ENCODE data around the gene DZIP3.

DZIP3 gene

DNA sequence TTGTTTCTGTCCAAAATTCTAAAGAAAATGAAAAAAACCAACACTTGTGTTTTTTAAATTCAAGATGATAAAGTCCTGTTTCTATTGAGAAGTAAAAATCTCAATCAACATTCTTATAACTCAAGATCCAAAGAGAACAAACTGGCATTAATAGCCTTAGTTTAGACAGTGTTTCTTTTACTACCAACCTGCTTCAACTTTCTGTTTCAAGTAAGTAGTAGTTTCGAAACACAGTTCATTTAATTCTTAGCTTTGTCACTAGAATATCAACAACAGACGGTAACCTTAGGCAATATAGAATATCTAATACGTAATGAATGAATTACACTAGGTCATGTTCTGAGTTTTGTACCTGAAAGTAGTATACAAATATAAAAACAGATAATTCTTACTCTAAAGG is 24.0 kb upstream of the DZIP3 start:
- DNase-seq: no peak
- WGBS (ENCODE audit: insufficient coverage): no CpG with 5 or more reads among the region's 3 CpGs
- Histone ChIP-seq H3K36me3 (ENCODE audit: control insufficient read depth in 4 of 4, insufficient read depth in 4 of 4, low read length in 3 of 4) (peaks cover 0 to 40% (median 5%) of the 10 kb centered on the region in 4 experiments), H3K27ac (ENCODE audit: insufficient read depth in 1 of 2, low read depth in 1 of 2, low read length in 2 of 2, poor library complexity in 1 of 2, severe bottlenecking in 2 of 2) (no peak overlapping the region), H3K4me1 (ENCODE audit: control extremely low read depth in 1 of 4, control insufficient read depth in 4 of 4, insufficient read depth in 4 of 4, low read length in 3 of 4) (no peaks in the 10 kb centered on the region), H3K4me3 (ENCODE audit: control insufficient read depth in 1 of 7, extremely low read depth in 1 of 7, insufficient read depth in 4 of 7, low read depth in 2 of 7, low read length in 6 of 7) (no peak overlapping the region), H3K27me3 (replicated peaks in 2 of 5; ENCODE audit: control insufficient read depth in 4 of 5, insufficient read depth in 5 of 5, low read length in 4 of 5) (no peaks in the 10 kb centered on the region), H3K9me3 (ENCODE audit: control extremely low read depth in 1 of 5, control insufficient read depth in 4 of 5, insufficient read depth in 2 of 5, low read depth in 1 of 5, low read length in 4 of 5) (no peaks in the 10 kb centered on the region)
- ChIA-PET POLR2A (no interaction called here), CTCF (no interaction called here)

- POLR2A ChIA-PET: no interaction called here
- no peaks in the 10 kb centered on the region for H3K27me3 ChIP-seq (replicated peaks in 2 of 5; ENCODE audit: control insufficient read depth in 4 of 5, insufficient read depth in 5 of 5, low read length in 4 of 5)
- CTCF ChIA-PET: no interaction called here
- no CpG with 5 or more reads among the region's 1 CpG for WGBS (ENCODE audit: insufficient coverage)
- no peaks in the 10 kb centered on the region for H3K9me3 ChIP-seq (ENCODE audit: control extremely low read depth in 1 of 5, control insufficient read depth in 4 of 5, insufficient read depth in 2 of 5, low read depth in 1 of 5, low read length in 4 of 5)
- no peak for DNase-seq
- no peaks in the 10 kb centered on the region for H3K4me1 ChIP-seq (ENCODE audit: control extremely low read depth in 1 of 4, control insufficient read depth in 4 of 4, insufficient read depth in 4 of 4, low read length in 3 of 4)
- H3K4me3 ChIP-seq (ENCODE audit: control insufficient read depth in 1 of 7, extremely low read depth in 1 of 7, insufficient read depth in 4 of 7, low read depth in 2 of 7, low read length in 6 of 7): no peak overlapping the region
- H3K27ac ChIP-seq (ENCODE audit: insufficient read depth in 1 of 2, low read depth in 1 of 2, low read length in 2 of 2, poor library complexity in 1 of 2, severe bottlenecking in 2 of 2): no peak overlapping the region
- peaks cover 0 to 29% (median 5%) of the 10 kb centered on the region in 4 experiments for H3K36me3 ChIP-seq (ENCODE audit: control insufficient read depth in 4 of 4, insufficient read depth in 4 of 4, low read length in 3 of 4)
Measured at GRCh38 chr3:108566599-108566998, 22.9 kb upstream of the DZIP3 start.

- POLR2A ChIA-PET: no interaction called here
Measured at GRCh38 chr3:108569336-108569735, 20.2 kb upstream of the DZIP3 start.

DNA sequence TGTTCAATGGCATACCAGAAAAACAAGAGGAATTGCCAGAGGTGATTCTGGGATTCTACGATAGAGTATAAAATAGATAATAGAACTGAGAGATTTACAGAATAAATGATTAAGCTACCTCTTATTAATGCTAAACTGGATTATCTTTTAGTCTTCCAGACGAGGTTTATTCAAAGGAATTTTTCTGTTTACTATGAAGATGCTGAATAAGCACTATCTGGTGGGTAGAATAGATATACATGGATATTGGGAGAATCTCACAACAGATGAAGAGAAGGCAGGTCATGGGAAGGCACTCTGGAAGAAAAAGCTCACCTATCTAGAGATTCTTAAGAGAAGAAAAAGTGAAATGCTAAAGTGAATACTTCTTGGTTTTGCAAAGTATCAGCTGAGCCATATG is 11.5 kb upstream of the DZIP3 start:
- ChIA-PET CTCF (interaction anchor here (0.6 to 1.9 kb wide), 4 partner anchors 9 to 873 kb away, joined by 3 to 4 read pairs (median 3); no protein-coding TSS in a partner anchor), POLR2A (no interaction called here)
- Histone ChIP-seq H3K27ac (ENCODE audit: insufficient read depth in 1 of 2, low read depth in 1 of 2, low read length in 2 of 2, poor library complexity in 1 of 2, severe bottlenecking in 2 of 2) (no peak overlapping the region), H3K4me3 (ENCODE audit: control insufficient read depth in 1 of 7, extremely low read depth in 1 of 7, insufficient read depth in 4 of 7, low read depth in 2 of 7, low read length in 6 of 7) (no peak overlapping the region), H3K36me3 (ENCODE audit: control insufficient read depth in 4 of 4, insufficient read depth in 4 of 4, low read length in 3 of 4) (peaks cover 8 to 72% (median 23%) of the 10 kb centered on the region in 4 experiments), H3K4me1 (ENCODE audit: control extremely low read depth in 1 of 4, control insufficient read depth in 4 of 4, insufficient read depth in 4 of 4, low read length in 3 of 4) (no peaks in the 10 kb centered on the region), H3K9me3 (ENCODE audit: control extremely low read depth in 1 of 5, control insufficient read depth in 4 of 5, insufficient read depth in 2 of 5, low read depth in 1 of 5, low read length in 4 of 5) (peaks cover 0 to 7% (median 2%) of the 10 kb centered on the region in 5 experiments), H3K27me3 (replicated peaks in 2 of 5; ENCODE audit: control insufficient read depth in 4 of 5, insufficient read depth in 5 of 5, low read length in 4 of 5) (no peaks in the 10 kb centered on the region)
- DNase-seq: no peak
- WGBS (ENCODE audit: insufficient coverage): no CpG with 5 or more reads among the region's 2 CpGs

More at GRCh38 chr3:108569336-108569735, 20.2 kb upstream of the DZIP3 start:
- no peak for DNase-seq
- H3K4me1 ChIP-seq (ENCODE audit: control extremely low read depth in 1 of 4, control insufficient read depth in 4 of 4, insufficient read depth in 4 of 4, low read length in 3 of 4): no peaks in the 10 kb centered on the region
- CTCF ChIA-PET: no interaction called here
- no peaks in the 10 kb centered on the region for H3K27me3 ChIP-seq (replicated peaks in 2 of 5; ENCODE audit: control insufficient read depth in 4 of 5, insufficient read depth in 5 of 5, low read length in 4 of 5)
- peaks cover under 1 to 20% (median 11%) of the 10 kb centered on the region in 4 experiments for H3K36me3 ChIP-seq (ENCODE audit: control insufficient read depth in 4 of 4, insufficient read depth in 4 of 4, low read length in 3 of 4)
- 97% methylated on average over 3 of the region's 4 CpGs for WGBS (ENCODE audit: insufficient coverage)
- H3K9me3 ChIP-seq (ENCODE audit: control extremely low read depth in 1 of 5, control insufficient read depth in 4 of 5, insufficient read depth in 2 of 5, low read depth in 1 of 5, low read length in 4 of 5): peaks cover 0 to 9% (median under 1%) of the 10 kb centered on the region in 5 experiments
- H3K4me3 ChIP-seq (ENCODE audit: control insufficient read depth in 1 of 7, extremely low read depth in 1 of 7, insufficient read depth in 4 of 7, low read depth in 2 of 7, low read length in 6 of 7): no peak overlapping the region
- H3K27ac ChIP-seq (ENCODE audit: insufficient read depth in 1 of 2, low read depth in 1 of 2, low read length in 2 of 2, poor library complexity in 1 of 2, severe bottlenecking in 2 of 2): no peak overlapping the region

DNA sequence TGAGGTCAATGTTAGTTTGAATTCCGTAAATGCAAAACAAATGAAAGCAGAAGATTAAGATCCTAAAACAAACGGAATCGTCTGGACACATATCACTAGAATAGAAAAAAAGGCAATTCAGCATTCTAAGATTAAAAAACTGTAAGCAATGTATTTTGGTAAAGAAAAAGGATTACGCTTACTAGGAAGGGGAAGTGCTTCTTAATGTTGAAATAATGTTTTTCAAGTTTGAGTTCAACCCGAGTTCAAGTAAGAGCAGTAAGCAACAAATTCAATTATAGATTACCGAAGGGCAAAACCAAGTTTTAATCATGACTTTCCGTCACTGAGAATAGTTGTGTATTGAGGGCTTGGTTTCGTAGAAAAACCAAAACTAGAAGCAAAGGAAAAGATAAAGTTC is 921 bp upstream of the DZIP3 start:
- peak overlapping the region; percentile 94 to 100 (median 97) for H3K4me3 ChIP-seq (ENCODE audit: control insufficient read depth in 1 of 7, extremely low read depth in 1 of 7, insufficient read depth in 4 of 7, low read depth in 2 of 7, low read length in 6 of 7)
- no peaks in the 10 kb centered on the region for H3K9me3 ChIP-seq (ENCODE audit: control extremely low read depth in 1 of 5, control insufficient read depth in 4 of 5, insufficient read depth in 2 of 5, low read depth in 1 of 5, low read length in 4 of 5)
- CTCF ChIA-PET: interaction anchor here (1.1 to 4.5 kb wide), 4 partner anchors 10 to 74 kb away, joined by 3 to 35 read pairs (median 8); no protein-coding TSS in a partner anchor
- H3K4me1 ChIP-seq (ENCODE audit: control extremely low read depth in 1 of 4, control insufficient read depth in 4 of 4, insufficient read depth in 4 of 4, low read length in 3 of 4): peaks cover 7 to 25% (median 16%) of the 10 kb centered on the region in 4 experiments
- DNase-seq: peak in 2 of 3 donors; percentile 51 to 66
- 0% methylated on average over 1 of the region's 8 CpGs for WGBS (ENCODE audit: insufficient coverage)
- H3K27ac ChIP-seq (ENCODE audit: insufficient read depth in 1 of 2, low read depth in 1 of 2, low read length in 2 of 2, poor library complexity in 1 of 2, severe bottlenecking in 2 of 2): peak overlapping the region; percentile 93 to 96
- H3K36me3 ChIP-seq (ENCODE audit: control insufficient read depth in 4 of 4, insufficient read depth in 4 of 4, low read length in 3 of 4): peaks cover 0 to 18% (median 4%) of the 10 kb centered on the region in 4 experiments
- no peaks in the 10 kb centered on the region for H3K27me3 ChIP-seq (replicated peaks in 2 of 5; ENCODE audit: control insufficient read depth in 4 of 5, insufficient read depth in 5 of 5, low read length in 4 of 5)
- POLR2A ChIA-PET: interaction anchor here (1.1 to 2.1 kb wide), 4 partner anchors 10 to 15 kb away, joined by 3 to 7 read pairs (median 6); no protein-coding TSS in a partner anchor

- no peak for DNase-seq
- ChIA-PET CTCF (interaction anchor here (1.1 to 4.5 kb wide), 5 partner anchors 9 to 72 kb away, joined by 3 to 35 read pairs (median 4); no protein-coding TSS in a partner anchor), POLR2A (interaction anchor here (0.5 to 2.1 kb wide), 4 partner anchors 8 to 22 kb away, joined by 3 to 7 read pairs (median 5); no protein-coding TSS in a partner anchor)
- H3K27me3 ChIP-seq (replicated peaks in 2 of 5; ENCODE audit: control insufficient read depth in 4 of 5, insufficient read depth in 5 of 5, low read length in 4 of 5): no peaks in the 10 kb centered on the region
- no peaks in the 10 kb centered on the region for H3K9me3 ChIP-seq (ENCODE audit: control extremely low read depth in 1 of 5, control insufficient read depth in 4 of 5, insufficient read depth in 2 of 5, low read depth in 1 of 5, low read length in 4 of 5)
- H3K4me3 ChIP-seq (ENCODE audit: control insufficient read depth in 1 of 7, extremely low read depth in 1 of 7, insufficient read depth in 4 of 7, low read depth in 2 of 7, low read length in 6 of 7): peak overlapping the region; percentile 94 to 100 (median 97)
- WGBS (ENCODE audit: insufficient coverage): 0% methylated on average over 6 of the region's 11 CpGs
- H3K4me1 ChIP-seq (ENCODE audit: control extremely low read depth in 1 of 4, control insufficient read depth in 4 of 4, insufficient read depth in 4 of 4, low read length in 3 of 4): peaks cover 7 to 25% (median 16%) of the 10 kb centered on the region in 4 experiments
- H3K27ac ChIP-seq (ENCODE audit: insufficient read depth in 1 of 2, low read depth in 1 of 2, low read length in 2 of 2, poor library complexity in 1 of 2, severe bottlenecking in 2 of 2): peak overlapping the region; percentile 93 to 96
- H3K36me3 ChIP-seq (ENCODE audit: control insufficient read depth in 4 of 4, insufficient read depth in 4 of 4, low read length in 3 of 4): peaks cover 0 to 6% (median under 1%) of the 10 kb centered on the region in 4 experiments
Measured at GRCh38 chr3:108589998-108590323, 439 bp downstream of the DZIP3 start.

GRCh38 chr3:108590460-108590859 is 938 bp downstream of the DZIP3 start:
- WGBS (ENCODE audit: insufficient coverage): 63% methylated on average over 1 of the region's 4 CpGs
- peak in 2 of 3 donors; percentile 18 to 23 for DNase-seq
- POLR2A ChIA-PET: interaction anchor here (1.8 to 2.1 kb wide), 2 partner anchors 8 to 12 kb away, joined by 6 to 7 read pairs; no protein-coding TSS in a partner anchor
- H3K4me3 ChIP-seq (ENCODE audit: control insufficient read depth in 1 of 7, extremely low read depth in 1 of 7, insufficient read depth in 4 of 7, low read depth in 2 of 7, low read length in 6 of 7): peak overlapping the region in 6 of 7 experiments; percentile 94 to 99 (median 97)
- H3K27ac ChIP-seq (ENCODE audit: insufficient read depth in 1 of 2, low read depth in 1 of 2, low read length in 2 of 2, poor library complexity in 1 of 2, severe bottlenecking in 2 of 2): peak overlapping the region; percentile 93 to 96
- CTCF ChIA-PET: interaction anchor here (1.3 to 4.5 kb wide), 4 partner anchors 8 to 38 kb away, joined by 3 to 35 read pairs (median 9); no protein-coding TSS in a partner anchor
- H3K9me3 ChIP-seq (ENCODE audit: control extremely low read depth in 1 of 5, control insufficient read depth in 4 of 5, insufficient read depth in 2 of 5, low read depth in 1 of 5, low read length in 4 of 5): no peaks in the 10 kb centered on the region
- no peaks in the 10 kb centered on the region for H3K27me3 ChIP-seq (replicated peaks in 2 of 5; ENCODE audit: control insufficient read depth in 4 of 5, insufficient read depth in 5 of 5, low read length in 4 of 5)
- peaks cover 7 to 25% (median 16%) of the 10 kb centered on the region in 4 experiments for H3K4me1 ChIP-seq (ENCODE audit: control extremely low read depth in 1 of 4, control insufficient read depth in 4 of 4, insufficient read depth in 4 of 4, low read length in 3 of 4)
- peaks cover 0 to under 1% (median 0%) of the 10 kb centered on the region in 4 experiments for H3K36me3 ChIP-seq (ENCODE audit: control insufficient read depth in 4 of 4, insufficient read depth in 4 of 4, low read length in 3 of 4)
